BJ (cell line): ENCODE data around the gene ASGR2. TPM values are rescaled to one million over a fixed set of nuclear protein-coding genes. Genes with fewer than 3 reads are reported as not detected.

ENCODE experiments used
- CTCF ChIA-PET: fragments of 350-600 bp; formaldehyde crosslinking; extraction: SDS; loops from one replicate; lab custom pipeline; 2021; ENCODE audit warnings: antibody characterized with exemption, inconsistent platforms; lab: Yijun Ruan, JAX
- POLR2A ChIA-PET: fragments of 300-600 bp; sonication (Branson Sonifier 250); formaldehyde crosslinking; extraction: SDS; loops from one replicate; lab custom pipeline; 2021; ENCODE audit warnings: antibody characterized with exemption; lab: Charles Lee
- DNase-seq: peaks from one replicate; pipeline ENCODE4 v3.0.0-alpha.2; 2011; ENCODE audit warnings: low read depth
- H3K27me3 ChIP-seq: 2 replicates; pipeline ENCODE4 v1.6.0; 2011; ENCODE audit warnings: low read length; ENCODE audit not compliant: control insufficient read depth, insufficient read depth
- H3K36me3 ChIP-seq: 2 replicates; pipeline ENCODE4 v1.5.1; 2011; ENCODE audit warnings: low read length; ENCODE audit not compliant: control insufficient read depth, insufficient read depth
- H3K4me3 ChIP-seq: 2 replicates; pipeline ENCODE4 v1.5.1; 2011; ENCODE audit warnings: low read depth, mild to moderate bottlenecking, control low read depth, low read length
- CTCF ChIP-seq: IDR thresholded peaks from 2 replicates; pipeline ENCODE4 v1.5.1; 2011; ENCODE audit warnings: low read depth, mild to moderate bottlenecking, control low read depth, inconsistent platforms, low read length, moderate library complexity; ENCODE audit not compliant: insufficient read depth
- polyA plus RNA-seq: library from polyadenylated mRNA; depleted of rRNA; stranded (reverse); fragments of >200 nt; gene quantifications from 2 replicates; pipeline ENCODE4 v1.2.3, GENCODE V29; 2011

ASGR2 gene
- polyA plus RNA-seq, 1 experiment, result not detected

GRCh38 chr17:7083592-7083991, 31.0 kb downstream of the ASGR2 start:
- Histone ChIP-seq H3K36me3 (no peaks in the 10 kb centered on the region), H3K4me3 (no peak overlapping the region), H3K27me3 (peaks cover 3% of the 10 kb centered on the region)
- DNase-seq, result no peak
- ChIA-PET CTCF (no interaction called here), POLR2A (no interaction called here)
- no peak for TF ChIP-seq CTCF

- H3K36me3 ChIP-seq, result no peaks in the 10 kb centered on the region
- CTCF ChIA-PET, result interaction anchor here (0.7 to 1.2 kb wide), 2 partner anchors 29 to 55 kb away, joined by 3 read pairs; no protein-coding TSS in a partner anchor
- no peak for TF ChIP-seq CTCF
- no peak overlapping the region for H3K4me3 ChIP-seq
- POLR2A ChIA-PET, result no interaction called here
- DNase-seq, result no peak
- no peaks in the 10 kb centered on the region for H3K27me3 ChIP-seq
These were observed 33.1 kb downstream of the ASGR2 start for GRCh38 chr17:7081341-7082062.

- CTCF ChIA-PET, result no interaction called here
These were observed 34.1 kb downstream of the ASGR2 start for GRCh38 chr17:7080456-7081041.

GRCh38 chr17:7079581-7080455, 34.8 kb downstream of the ASGR2 start, which contains the start of gene CLEC10A:
CLEC10A (minus strand) TSS chr17:7080251; CDS start chr17:7078812, 1,439 bp downstream.
- DNase-seq, result no peak
- ChIA-PET CTCF (interaction anchor here (0.9 kb wide), 1 partner anchor 34 kb away, joined by 4 read pairs; no protein-coding TSS in a partner anchor), POLR2A (no interaction called here)
- no peaks in the 10 kb centered on the region for H3K36me3 ChIP-seq
- TF ChIP-seq CTCF, result no peak
- H3K27me3 ChIP-seq, result no peaks in the 10 kb centered on the region
- no peak within 1 kb of the TSS for H3K4me3 ChIP-seq

More at GRCh38 chr17:7080456-7081041, 34.1 kb downstream of the ASGR2 start:
- Histone ChIP-seq H3K27me3 (no peaks in the 10 kb centered on the region), H3K4me3 (no peak overlapping the region), H3K36me3 (no peaks in the 10 kb centered on the region)
- no peak for TF ChIP-seq CTCF
- POLR2A ChIA-PET, result no interaction called here
- no peak for DNase-seq

- ChIA-PET CTCF (interaction anchor here (1.6 kb wide), 1 partner anchor 33 kb away, joined by 8 read pairs; no protein-coding TSS in a partner anchor), POLR2A (no interaction called here)
- no peak for DNase-seq
- Histone ChIP-seq H3K27me3 (no peaks in the 10 kb centered on the region), H3K36me3 (no peaks in the 10 kb centered on the region), H3K4me3 (no peak overlapping the region)
- no peak for TF ChIP-seq CTCF
These were observed 35.9 kb downstream of the ASGR2 start for GRCh38 chr17:7078711-7079110.
